K562 (cell line): ENCODE results near the gene OVOL2. TPM values are rescaled to one million over a fixed set of nuclear protein-coding genes. Genes with fewer than 3 reads are reported as not detected.

Experiments used
- ATAC-seq: fragments of 200-7000 bp; cut with Tn5 transposase; 3 replicates; pipeline ENCODE4 v1.9.1; 2020; ENCODE audit warnings: moderate library complexity
- BruUV-seq: library from RNA; stranded (reverse); fragments of 400-500 nt; replicated peaks from 2 replicates; lab custom pipeline; 2021; lab: Mats Ljungman, UMichigan
- CTCF ChIA-PET: fragments of 300-600 bp; formaldehyde crosslinking; extraction: SDS; loops from one replicate; lab custom pipeline; 2021; ENCODE audit warnings: low intra/inter-chr PET ratio; lab: Yijun Ruan, JAX
- POLR2A ChIA-PET: fragments of 300-600, 350-650 bp; sonication (Branson Sonifier 250); formaldehyde crosslinking; extraction: SDS; loops from one replicate; lab custom pipeline; 2021; ENCODE audit warnings: antibody characterized with exemption, inconsistent platforms; lab: Yijun Ruan, JAX
- DNase-seq, 4 experiments: peaks; one replicate each; pipeline versions ENCODE4 v3.0.0 to v3.0.0-alpha.2; 2011 to 2018; ENCODE audit warnings: low spot score in 3 of 4, mixed read lengths in 3 of 4; ENCODE audit errors: extremely low read depth in 1 of 4
- FAIRE-seq: peaks from 2 replicates; lab custom pipeline; 2011; peaks lifted over from hg19 to GRCh38; lab: Jason Lieb, UNC
- H2AFZ ChIP-seq: 2 replicates; pipeline ENCODE4 v1.6.0; 2011; ENCODE audit warnings: low read depth, low read length, control low read depth, inconsistent platforms
- H3K27ac ChIP-seq: fragments of 200-600 bp; 3 replicates; pipeline ENCODE4 v1.8.0; 2011; ENCODE audit warnings: low read depth, mild to moderate bottlenecking, control low read depth, inconsistent platforms, low read length, moderate library complexity, mixed read lengths; ENCODE audit errors: extremely low read depth
- H3K27me3 ChIP-seq, 2 experiments: fragments of 300-600 bp in 1 of 2; 2 replicates in 1 of 2; 3 replicates in 1 of 2; pipeline versions ENCODE4 v1.6.0 to v1.8.0; 2011; ENCODE audit warnings: inconsistent platforms in 2 of 2, low read length in 2 of 2, mild to moderate bottlenecking in 1 of 2, mixed read lengths in 1 of 2, moderate library complexity in 1 of 2; ENCODE audit not compliant: control insufficient read depth in 2 of 2, insufficient read depth in 2 of 2
- H3K36me3 ChIP-seq: fragments of 300-600 bp; 3 replicates; pipeline ENCODE4 v1.8.0; 2011; ENCODE audit warnings: mild to moderate bottlenecking, low read length, inconsistent platforms; ENCODE audit not compliant: control insufficient read depth, insufficient read depth
- H3K4me1 ChIP-seq, 2 experiments: fragments of 200-600 bp in 1 of 2; replicated peaks in 1 of 2; 2 replicates in 1 of 2; 3 replicates in 1 of 2; pipeline versions ENCODE4 v1.5.1 to v1.8.0; 2011; ENCODE audit warnings: inconsistent platforms in 2 of 2, low read length in 2 of 2, mild to moderate bottlenecking in 1 of 2, mixed read lengths in 1 of 2, moderate library complexity in 1 of 2; ENCODE audit not compliant: control insufficient read depth in 2 of 2, insufficient read depth in 2 of 2
- H3K4me2 ChIP-seq: 2 replicates; pipeline ENCODE4 v1.6.1; 2011; ENCODE audit warnings: low read length, control low read depth, inconsistent platforms, mixed read lengths; ENCODE audit not compliant: insufficient read depth
- H3K4me3 ChIP-seq: fragments of 200-600 bp; sonication (generic), shearing (Covaris generic); 2 replicates; pipeline ENCODE4 v1.5.1; 2016; ENCODE audit warnings: control low read depth, inconsistent platforms
- H3K79me2 ChIP-seq: fragments of 200-600 bp; 3 replicates; pipeline ENCODE4 v1.8.0; 2011; ENCODE audit warnings: low read length, inconsistent platforms; ENCODE audit not compliant: control insufficient read depth, insufficient read depth
- H3K9ac ChIP-seq, 2 experiments: 2 replicates each; pipeline versions ENCODE4 v1.6.0 to v1.6.1; 2011; ENCODE audit warnings: low read depth in 2 of 2, low read length in 2 of 2, control low read depth in 1 of 2, inconsistent platforms in 1 of 2, mild to moderate bottlenecking in 1 of 2, mixed read lengths in 1 of 2; ENCODE audit not compliant: insufficient read depth in 1 of 2
- H3K9me1 ChIP-seq: one replicate; pipeline ENCODE4 v1.6.0; 2011; ENCODE audit warnings: inconsistent platforms, mild to moderate bottlenecking, low read length, moderate library complexity; ENCODE audit not compliant: control insufficient read depth, insufficient read depth
- H3K9me3 ChIP-seq: replicated peaks from 2 replicates; pipeline ENCODE4 v1.5.1; 2011; ENCODE audit warnings: low read depth, low read length, inconsistent platforms; ENCODE audit not compliant: control insufficient read depth, insufficient read depth
- H4K20me1 ChIP-seq: replicated peaks from 2 replicates; pipeline ENCODE4 v1.6.1; 2011; ENCODE audit warnings: low read length, inconsistent platforms, mixed read lengths; ENCODE audit not compliant: control insufficient read depth, insufficient read depth
- ATF3 ChIP-seq, 2 experiments: fragments of 450-650 bp in 1 of 2; sonication (generic) in 1 of 2; formaldehyde crosslinking in 1 of 2; IDR thresholded peaks in 1 of 2; conservative IDR thresholded peaks in 1 of 2; 2 replicates each; pipeline versions ENCODE4 v1.6.1 to v1.8.1; 2016 to 2023; ENCODE audit warnings: mild to moderate bottlenecking in 2 of 2, moderate library complexity in 2 of 2, inconsistent platforms in 1 of 2, missing genetic modification reagents in 1 of 2
- BRF1 ChIP-seq: IDR thresholded peaks from 3 replicates; pipeline ENCODE4 v1.6.1; 2011; ENCODE audit warnings: borderline replicate concordance, mild to moderate bottlenecking; ENCODE audit not compliant: insufficient read length; ENCODE audit errors: extremely low read depth
- CREM ChIP-seq: IDR thresholded peaks from 2 replicates; pipeline ENCODE4 v1.6.1; 2014; ENCODE audit warnings: antibody characterized with exemption, low read depth
- DMBX1 ChIP-seq: fragments of 250-450 bp; sonication (Bioruptor Pico); IDR thresholded peaks from 2 replicates; pipeline ENCODE4 v1.8.0; 2022; ENCODE audit warnings: inconsistent platforms, mild to moderate bottlenecking, moderate library complexity, borderline replicate concordance
- ETS2 ChIP-seq: IDR thresholded peaks from 2 replicates; pipeline ENCODE4 v1.6.1; 2016; ENCODE audit warnings: borderline replicate concordance, missing genetic modification characterization, mild to moderate bottlenecking, moderate library complexity, missing compliant biosample characterization; ENCODE audit not compliant: poor library complexity, severe bottlenecking
- FOXK2 ChIP-seq, 2 experiments: fragments of 450-650 bp; IDR thresholded peaks in 1 of 2; conservative IDR thresholded peaks in 1 of 2; 2 replicates each; pipeline ENCODE4 v1.6.1; 2016; ENCODE audit warnings: low read depth in 2 of 2, mild to moderate bottlenecking in 1 of 2
- GTF2B ChIP-seq: IDR thresholded peaks from 2 replicates; pipeline ENCODE4 v1.6.1; 2011; ENCODE audit not compliant: insufficient read length; ENCODE audit errors: extremely low read depth
- HDGF ChIP-seq: fragments of 450-650 bp; IDR thresholded peaks from 2 replicates; pipeline ENCODE4 v1.6.1; 2016
- KLF16 ChIP-seq: IDR thresholded peaks from 2 replicates; pipeline ENCODE4 v1.6.1; 2016; ENCODE audit warnings: antibody characterized with exemption
- PCBP2 ChIP-seq: fragments of 200-400 bp; formaldehyde crosslinking; IDR thresholded peaks from 2 replicates; pipeline ENCODE4 v1.6.1; 2018; ENCODE audit warnings: low read length, low read depth, mild to moderate bottlenecking, moderate library complexity; ENCODE audit not compliant: poor library complexity, severe bottlenecking
- RFX7 ChIP-seq: fragments of 250-450 bp; sonication (Bioruptor Pico); IDR thresholded peaks from 2 replicates; pipeline ENCODE4 v1.5.1; 2021; ENCODE audit warnings: mild to moderate bottlenecking
- STAT5B ChIP-seq: fragments of 250-450 bp; sonication (Bioruptor Pico); IDR thresholded peaks from 2 replicates; pipeline ENCODE4 v1.8.0; 2021; ENCODE audit warnings: mild to moderate bottlenecking, inconsistent platforms
- TEAD1 ChIP-seq, 2 experiments: fragments of 450-650 bp in 1 of 2; sonication (generic) in 1 of 2; formaldehyde crosslinking; IDR thresholded peaks; 2 replicates each; pipeline versions ENCODE4 v1.4.0 to v1.8.0; 2020 to 2022; ENCODE audit warnings: mild to moderate bottlenecking in 2 of 2, missing genetic modification reagents in 1 of 2
- TFAM ChIP-seq: fragments of 250-450 bp; sonication (Bioruptor Pico); conservative IDR thresholded peaks from 2 replicates; pipeline ENCODE4 v1.5.0; 2021; ENCODE audit warnings: mild to moderate bottlenecking, moderate library complexity
- ZNF57 ChIP-seq: fragments of 450-650 bp; formaldehyde crosslinking; IDR thresholded peaks from 2 replicates; pipeline ENCODE4 v1.4.0; 2020; ENCODE audit warnings: mild to moderate bottlenecking, moderate library complexity
- ZNF75A ChIP-seq: fragments of 450-650 bp; formaldehyde crosslinking; IDR thresholded peaks from 2 replicates; pipeline ENCODE4 v1.4.0; 2020; ENCODE audit warnings: mild to moderate bottlenecking
- WGBS: fragments of 100-300 bp; shearing (Covaris generic); methylation state at CpG from one replicate; pipeline ENCODE4 v1.1.6; 2016; ENCODE audit warnings: low coverage, mixed read lengths; ENCODE audit not compliant: insufficient coverage; ENCODE audit errors: missing lambda C conversion rate; 5-methylcytosine and 5-hydroxymethylcytosine counted together
- in situ Hi-C: fragments of 300-500 bp; cut with MboI; formaldehyde crosslinking; loops from 4 replicates; pipeline ENCODE4 v1.15.0; 2018; ENCODE audit warnings: inconsistent platforms, mixed read lengths
- intact Hi-C: fragments of 100-400 bp; cut with micrococcal nuclease; formaldehyde crosslinking; loops from 2 replicates; pipeline ENCODE4 v1.14.2; 2022
- polyA plus RNA-seq, 8 experiments: library from polyadenylated mRNA; depleted of rRNA in 4 of 8; stranded (reverse) in 5 of 8; unstranded in 3 of 8; fragments of >200 nt; fragmentation: Nextera tagmentation in 2 of 8; fragmentation: Illumina TruSeq in 1 of 8; extraction: Ambion mirVana in 2 of 8; extraction: Trizol in 1 of 8; gene quantifications; 2 replicates each; pipeline versions ENCODE4 v1.2.1 to v1.2.3, GENCODE V29; 2011 to 2014; ENCODE audit warnings: inconsistent platforms in 1 of 8, missing spikeins in 1 of 8
- total RNA-seq, 7 experiments: library from RNA; depleted of rRNA in 6 of 7; stranded (reverse); fragments of >200 nt in 6 of 7; fragmentation: Illumina TruSeq in 2 of 7; extraction: Trizol in 2 of 7; gene quantifications; 2 replicates each; pipeline versions ENCODE4 v1.2.1 to v1.2.3, GENCODE V29; 2011 to 2021; ENCODE audit warnings: low replicate concordance in 1 of 7
- TF ChIP-seq, protein P1 (sequence below): fragments of 250-450 bp; sonication (Bioruptor Pico); IDR thresholded peaks from 2 replicates; pipeline ENCODE4 v1.8.0; 2022; ENCODE audit warnings: inconsistent platforms, mild to moderate bottlenecking, moderate library complexity, borderline replicate concordance

Gene OVOL2
- total and polyA plus RNA-seq, 9 of the 15 experiments (the other 6 are each of a cell fraction or from before 2014, with no cell fraction given), result not detected

- intact Hi-C loops, result no loop called here
- Histone ChIP-seq H3K27me3 (no peaks in the 10 kb centered on the region), H3K4me1 (peaks cover 0 to 9% of the 10 kb centered on the region in 2 experiments; a peak in 2 of 5 replicates), H3K4me2 (no peak overlapping the region), H3K9me3 (no peaks in the 10 kb centered on the region), H3K4me3 (no peak overlapping the region), H2AFZ (no peak overlapping the region), H3K27ac (no peak overlapping the region), H3K79me2 (no peaks in the 10 kb centered on the region), H3K9ac (no peak overlapping the region), H3K36me3 (no peaks in the 10 kb centered on the region), H4K20me1 (no peaks in the 10 kb centered on the region), H3K9me1 (no peaks in the 10 kb centered on the region)
- in situ Hi-C loops, result no loop called here
- CTCF ChIA-PET, result no interaction called here
- no TSS peak for BruUV-seq
- TF ChIP-seq CREM (no peak), PCBP2 (no peak), KLF16 (no peak), FOXK2 (conservative IDR thresholded peaks at IDR 0.05 in 1 of 2, IDR thresholded peaks at IDR 0.05 in 1 of 2; ENCODE audit: low read depth in 2 of 2) (no peak), ATF3 (IDR thresholded peaks at IDR 0.05) (no peak), ATF3 (CRISPR knock-in tag; conservative IDR thresholded peaks at IDR 0.05) (no peak), GTF2B (no peak), BRF1 (no peak), ETS2 (tag) (no peak), ZNF75A (CRISPR knock-in tag) (no peak), STAT5B (CRISPR knock-in tag) (no peak), TEAD1 (CRISPR knock-in tag; IDR thresholded peaks at IDR 0.05) (no peak), RFX7 (no peak), ZNF57 (CRISPR knock-in tag) (no peak), DMBX1 (CRISPR knock-in tag) (no peak), HDGF (no peak), TFAM (CRISPR knock-in tag) (no peak)
- TF ChIP-seq, protein P1, sequence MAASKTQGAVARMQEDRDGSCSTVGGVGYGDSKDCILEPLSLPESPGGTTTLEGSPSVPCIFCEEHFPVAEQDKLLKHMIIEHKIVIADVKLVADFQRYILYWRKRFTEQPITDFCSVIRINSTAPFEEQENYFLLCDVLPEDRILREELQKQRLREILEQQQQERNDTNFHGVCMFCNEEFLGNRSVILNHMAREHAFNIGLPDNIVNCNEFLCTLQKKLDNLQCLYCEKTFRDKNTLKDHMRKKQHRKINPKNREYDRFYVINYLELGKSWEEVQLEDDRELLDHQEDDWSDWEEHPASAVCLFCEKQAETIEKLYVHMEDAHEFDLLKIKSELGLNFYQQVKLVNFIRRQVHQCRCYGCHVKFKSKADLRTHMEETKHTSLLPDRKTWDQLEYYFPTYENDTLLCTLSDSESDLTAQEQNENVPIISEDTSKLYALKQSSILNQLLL, result no peak
- 18% methylated on average over 4 of the region's 6 CpGs for WGBS
- DNase-seq, result no peak
- FAIRE-seq, result no peak
- POLR2A ChIA-PET, result no interaction called here
- no peak for ATAC-seq
These were observed 51.7 kb downstream of the OVOL2 start for GRCh38 chr20:18005990-18006364.
